Endothelial cell of umbilical vein (primary cell): ENCODE measurements around the gene TRPM5. TPM values are rescaled to one million over a fixed set of nuclear protein-coding genes. Genes with fewer than 3 reads are reported as not detected.

ENCODE experiments used
- BruUV-seq: library from RNA; stranded (reverse); fragments of 400-500 nt; replicated peaks from 2 replicates; lab custom pipeline; 2021; lab: Mats Ljungman, UMichigan
- CTCF ChIA-PET: fragments of 300-600, 350-600 bp; sonication (Branson Sonifier 250); formaldehyde crosslinking; loops from one replicate; lab custom pipeline; 2021; ENCODE audit warnings: antibody characterized with exemption, inconsistent platforms; lab: Charles Lee
- POLR2A ChIA-PET: fragments of 300-600, 350-600 bp; sonication (Branson Sonifier 250); formaldehyde crosslinking; loops from one replicate; lab custom pipeline; 2021; ENCODE audit warnings: antibody characterized with exemption, inconsistent platforms; lab: Charles Lee
- DNase-seq: peaks from one replicate; pipeline ENCODE4 v3.0.0-alpha.2; 2011; ENCODE audit warnings: low read depth, low spot score
- FAIRE-seq: peaks from 2 replicates; lab custom pipeline; 2011; peaks lifted over from hg19 to GRCh38; lab: Jason Lieb, UNC
- H2AFZ ChIP-seq: 2 replicates; pipeline ENCODE4 v1.6.0; 2012; ENCODE audit warnings: low read depth, low read length, control low read depth, inconsistent platforms
- H3K27ac ChIP-seq: 2 replicates; pipeline ENCODE4 v1.5.1; 2011; ENCODE audit warnings: low read depth, mild to moderate bottlenecking, control low read depth, low read length, moderate library complexity; ENCODE audit not compliant: insufficient read depth
- H3K27me3 ChIP-seq, 2 experiments: 2 replicates each; pipeline versions ENCODE4 v1.6.0 to v1.6.1; 2011; ENCODE audit warnings: low read length in 2 of 2, mixed read lengths in 1 of 2; ENCODE audit not compliant: control insufficient read depth in 2 of 2, insufficient read depth in 2 of 2
- H3K36me3 ChIP-seq, 2 experiments: 2 replicates in 1 of 2; 3 replicates in 1 of 2; pipeline ENCODE4 v1.5.1; 2011; ENCODE audit warnings: low read length in 2 of 2, mild to moderate bottlenecking in 1 of 2, moderate library complexity in 1 of 2; ENCODE audit not compliant: control insufficient read depth in 2 of 2, insufficient read depth in 2 of 2; ENCODE audit errors: extremely low read depth in 1 of 2
- H3K4me1 ChIP-seq: 3 replicates; pipeline ENCODE4 v1.5.1; 2011; ENCODE audit warnings: mild to moderate bottlenecking, low read length; ENCODE audit not compliant: control insufficient read depth, insufficient read depth; ENCODE audit errors: extremely low read depth
- H3K4me2 ChIP-seq: 2 replicates; pipeline ENCODE4 v1.6.1; 2011; ENCODE audit warnings: low read length, control low read depth, mixed read lengths; ENCODE audit not compliant: insufficient read depth
- H3K4me3 ChIP-seq, 3 experiments: fragments of 200-600 bp in 1 of 3; sonication (generic), shearing (Covaris generic) in 1 of 3; replicated peaks in 1 of 3; 2 replicates each; pipeline ENCODE4 v1.5.1; 2011 to 2016; ENCODE audit warnings: control low read depth in 3 of 3, low read length in 3 of 3, mild to moderate bottlenecking in 2 of 3, inconsistent platforms in 1 of 3, low read depth in 1 of 3, moderate library complexity in 1 of 3; ENCODE audit not compliant: insufficient read depth in 1 of 3
- H3K79me2 ChIP-seq: 2 replicates; pipeline ENCODE4 v1.6.0; 2012; ENCODE audit warnings: low read length, inconsistent platforms; ENCODE audit not compliant: control insufficient read depth, insufficient read depth
- H3K9ac ChIP-seq: replicated peaks from 2 replicates; pipeline ENCODE3; 2011; ENCODE audit warnings: low read length, control low read depth; ENCODE audit not compliant: insufficient read depth; ENCODE audit errors: extremely low read depth
- H3K9me1 ChIP-seq: replicated peaks from 3 replicates; pipeline ENCODE4 v1.6.0; 2011; ENCODE audit warnings: mild to moderate bottlenecking, low read length; ENCODE audit not compliant: control insufficient read depth, insufficient read depth; ENCODE audit errors: extremely low read depth
- H3K9me3 ChIP-seq: replicated peaks from 2 replicates; pipeline ENCODE4 v1.5.1; 2012; ENCODE audit warnings: low read length, inconsistent platforms; ENCODE audit not compliant: control insufficient read depth, insufficient read depth
- H4K20me1 ChIP-seq: replicated peaks from 2 replicates; pipeline ENCODE3; 2011; ENCODE audit warnings: mild to moderate bottlenecking, low read length; ENCODE audit not compliant: control insufficient read depth, insufficient read depth; ENCODE audit errors: extremely low read depth
- EZH2 ChIP-seq: IDR thresholded peaks from 2 replicates; pipeline ENCODE4 v1.6.1; 2012; ENCODE audit warnings: borderline replicate concordance, low read depth, mild to moderate bottlenecking, moderate library complexity, low read length, inconsistent platforms; ENCODE audit not compliant: severe bottlenecking
- FOS ChIP-seq: IDR thresholded peaks from 2 replicates; pipeline ENCODE4 v1.6.1; 2011; ENCODE audit warnings: mild to moderate bottlenecking, low read length, moderate library complexity, borderline replicate concordance; ENCODE audit not compliant: insufficient read depth
- GATA2 ChIP-seq: IDR thresholded peaks from 2 replicates; pipeline ENCODE4 v1.7.0; 2011; ENCODE audit warnings: low read depth, mild to moderate bottlenecking, moderate library complexity, mixed read lengths, low read length; ENCODE audit not compliant: insufficient read length, insufficient read depth
- JUN ChIP-seq: IDR thresholded peaks from 2 replicates; pipeline ENCODE4 v1.6.1; 2011; ENCODE audit warnings: borderline replicate concordance, low read depth; ENCODE audit not compliant: insufficient read length, insufficient read depth
- MYC ChIP-seq: IDR thresholded peaks from one replicate; pipeline ENCODE4 v1.6.1; 2011; ENCODE audit warnings: mild to moderate bottlenecking, low read depth, low read length
- dilution Hi-C: fragments of 300-500 bp; cut with MboI; formaldehyde crosslinking; loops from one replicate; pipeline ENCODE4 v1.15.0; 2019; ENCODE audit warnings: low sequenced_read_pairs; ENCODE audit not compliant: extremely low pct_ligation_motif_present
- intact Hi-C: fragments of 100-400 bp; cut with micrococcal nuclease; formaldehyde crosslinking; loops from one replicate; pipeline ENCODE4 v1.10.0; 2022
- polyA plus RNA-seq, 4 experiments: library from polyadenylated mRNA; depleted of rRNA in 3 of 4; stranded (reverse) in 3 of 4; unstranded in 1 of 4; fragments of >200 nt; gene quantifications; 2 replicates each; pipeline versions ENCODE4 v1.2.1 to v1.2.3, GENCODE V29; 2011 to 2012; ENCODE audit warnings: missing spikeins in 1 of 4
- total RNA-seq: library from RNA; stranded (reverse); gene quantifications from 2 replicates; pipeline ENCODE4 v1.2.3, GENCODE V29; 2021
- TF ChIP-seq, protein P1 (sequence below), 2 donors: IDR thresholded peaks; 1 replicate in 1 of 2; 2 replicates in 1 of 2; pipeline ENCODE4 v1.5.1; 2011; ENCODE audit warnings: low read length in 2 of 2, mild to moderate bottlenecking in 2 of 2, moderate library complexity in 2 of 2, control low read depth in 1 of 2, inconsistent platforms in 1 of 2, low read depth in 1 of 2; ENCODE audit not compliant: insufficient read depth in 1 of 2; ENCODE audit errors: extremely low read depth in 1 of 2
- TF ChIP-seq, protein P2 (sequence below): IDR thresholded peaks from 2 replicates; pipeline ENCODE4 v1.6.1; 2011; ENCODE audit not compliant: insufficient read depth, insufficient read length

The TRPM5 gene
- total and polyA plus RNA-seq, 2 donors (not counting 3 experiments of a cell fraction or from before 2014, with no cell fraction given) = not detected

GRCh38 chr11:2408671-2409070 lies 35.6 kb downstream of the TRPM5 start:
- POLR2A ChIA-PET = no interaction called here
- Histone ChIP-seq H3K27ac (no peak overlapping the region), H2AFZ (no peak overlapping the region), H3K4me1 (no peaks in the 10 kb centered on the region), H3K9me3 (no peaks in the 10 kb centered on the region), H3K36me3 (peaks cover 0 to 3% of the 10 kb centered on the region in 2 experiments), H3K27me3 (peaks cover 0 to 4% of the 10 kb centered on the region in 2 experiments), H3K4me3 (no peak overlapping the region), H3K9me1 (no peaks in the 10 kb centered on the region), H4K20me1 (no peaks in the 10 kb centered on the region), H3K4me2 (no peak overlapping the region), H3K79me2 (no peaks in the 10 kb centered on the region), H3K9ac (no peak overlapping the region)
- BruUV-seq = no TSS peak
- FAIRE-seq = no peak
- intact Hi-C loops (no loop called here), dilution Hi-C loops (no loop called here)
- DNase-seq = no peak
- TF ChIP-seq EZH2 (no peak), FOS (no peak), GATA2 (no peak), MYC (no peak), JUN (no peak)
- TF ChIP-seq, protein P1, sequence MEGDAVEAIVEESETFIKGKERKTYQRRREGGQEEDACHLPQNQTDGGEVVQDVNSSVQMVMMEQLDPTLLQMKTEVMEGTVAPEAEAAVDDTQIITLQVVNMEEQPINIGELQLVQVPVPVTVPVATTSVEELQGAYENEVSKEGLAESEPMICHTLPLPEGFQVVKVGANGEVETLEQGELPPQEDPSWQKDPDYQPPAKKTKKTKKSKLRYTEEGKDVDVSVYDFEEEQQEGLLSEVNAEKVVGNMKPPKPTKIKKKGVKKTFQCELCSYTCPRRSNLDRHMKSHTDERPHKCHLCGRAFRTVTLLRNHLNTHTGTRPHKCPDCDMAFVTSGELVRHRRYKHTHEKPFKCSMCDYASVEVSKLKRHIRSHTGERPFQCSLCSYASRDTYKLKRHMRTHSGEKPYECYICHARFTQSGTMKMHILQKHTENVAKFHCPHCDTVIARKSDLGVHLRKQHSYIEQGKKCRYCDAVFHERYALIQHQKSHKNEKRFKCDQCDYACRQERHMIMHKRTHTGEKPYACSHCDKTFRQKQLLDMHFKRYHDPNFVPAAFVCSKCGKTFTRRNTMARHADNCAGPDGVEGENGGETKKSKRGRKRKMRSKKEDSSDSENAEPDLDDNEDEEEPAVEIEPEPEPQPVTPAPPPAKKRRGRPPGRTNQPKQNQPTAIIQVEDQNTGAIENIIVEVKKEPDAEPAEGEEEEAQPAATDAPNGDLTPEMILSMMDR (IDR thresholded peaks at IDR 0.05; ENCODE audit: extremely low read depth in 1 of 2, insufficient read depth in 1 of 2, low read depth in 1 of 2, low read length in 2 of 2) = no peak
- TF ChIP-seq, protein P2, sequence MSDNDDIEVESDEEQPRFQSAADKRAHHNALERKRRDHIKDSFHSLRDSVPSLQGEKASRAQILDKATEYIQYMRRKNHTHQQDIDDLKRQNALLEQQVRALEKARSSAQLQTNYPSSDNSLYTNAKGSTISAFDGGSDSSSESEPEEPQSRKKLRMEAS = no peak
- CTCF ChIA-PET = interaction anchor here (0.8 to 1.9 kb wide), 5 partner anchors 9 to 103 kb away, joined by 3 to 9 read pairs (median 5); no protein-coding TSS in a partner anchor
